ENCODE data around the gene ZSCAN16. TPM values are rescaled to one million over a fixed set of nuclear protein-coding genes. Genes with fewer than 3 reads are reported as not detected.

Gene ZSCAN16
- total and polyA plus RNA-seq, 2 of the 13 experiments (the other 11 are each of a cell fraction or from before 2014, with no cell fraction given) = 5.7 to 12.7 TPM

GRCh38 chr6:28141500-28142329 is 17.3 kb downstream of the ZSCAN16 start, which contains the start of gene ZKSCAN8 (continued):
- TF ChIP-seq ZNF407 (CRISPR knock-in tag; IDR thresholded peaks at IDR 0.05; ENCODE audit: not compliant biosample characterization) (peak; percentile 97), SPEN (CRISPR knock-in tag; IDR thresholded peaks at IDR 0.05; ENCODE audit: low read depth) (peak; percentile 97), ZFX (CRISPR knock-in tag; IDR thresholded peaks at IDR 0.05; ENCODE audit: low read depth) (peak; percentile 100), ZNF280D (CRISPR knock-in tag; IDR thresholded peaks at IDR 0.05) (peak; percentile 99), POGK (CRISPR knock-in tag; conservative IDR thresholded peaks at IDR 0.05) (peak; percentile 92; the same call in 1 of the 2 replicates), HOXA3 (CRISPR knock-in tag; IDR thresholded peaks at IDR 0.05) (peak; percentile 93), STAT6 (CRISPR knock-in tag; IDR thresholded peaks at IDR 0.05; ENCODE audit: borderline replicate concordance) (peak; percentile 92; the same call in 1 of the 2 replicates), RARA (CRISPR knock-in tag; IDR thresholded peaks at IDR 0.05) (no peak; the same call in 1 of the 2 replicates), ZNF652 (CRISPR knock-in tag; IDR thresholded peaks at IDR 0.05; ENCODE audit: borderline replicate concordance, low read depth) (peak; percentile 73), KLF11 (CRISPR knock-in tag; IDR thresholded peaks at IDR 0.05) (peak; percentile 95; the same call in 1 of the 2 replicates), MED13 (CRISPR knock-in tag; IDR thresholded peaks at IDR 0.05) (peak; percentile 43; the same call in 1 of the 2 replicates)
